CD4-positive, alpha-beta T cell treated with Interleukin-2 at 100 ng/mL for 4 hours (primary cell): Measurements from ENCODE around the gene NPAS2.

ENCODE experiments used
- DNase-seq: peaks from one replicate; pipeline ENCODE4 v3.0.0-alpha.2; 2020; ENCODE audit warnings: low spot score

The NPAS2 gene

GRCh38 chr2:100821911-100822265 is 1.9 kb downstream of the NPAS2 start:
- DNase-seq = no peak

- DNase-seq = no peak
Observed at GRCh38 chr2:100822587-100823248, 2.8 kb downstream of the NPAS2 start.

- no peak for DNase-seq
Observed at GRCh38 chr2:100823665-100824438, 3.9 kb downstream of the NPAS2 start.

- no peak for DNase-seq
Observed at GRCh38 chr2:100824842-100825241, 4.9 kb downstream of the NPAS2 start.

DNA sequence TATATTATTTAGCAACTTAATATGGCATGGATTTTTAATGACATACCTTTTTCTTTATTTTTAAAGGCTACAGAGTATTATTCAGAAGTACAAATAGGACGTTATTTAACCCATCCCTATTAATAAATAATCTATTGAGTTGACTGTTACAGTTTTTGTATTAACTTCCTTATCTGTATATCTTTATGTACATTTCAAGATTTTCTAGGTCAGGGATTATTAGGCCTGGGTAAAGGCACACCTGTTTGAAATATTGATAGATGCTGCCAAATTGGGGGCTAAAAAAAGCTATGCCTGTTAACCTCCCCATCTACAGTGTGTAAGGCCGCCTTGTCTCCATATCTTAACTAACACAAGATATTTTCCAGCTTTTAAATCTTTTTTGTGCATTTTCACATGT is 6.6 kb downstream of the NPAS2 start:
- DNase-seq = no peak

- DNase-seq = no peak
Observed at GRCh38 chr2:100831158-100831750, 11.3 kb downstream of the NPAS2 start.

- DNase-seq = no peak
Observed at GRCh38 chr2:100831831-100832230, 11.9 kb downstream of the NPAS2 start.

GRCh38 chr2:100832885-100833284 is 12.9 kb downstream of the NPAS2 start:
- DNase-seq = no peak

- no peak for DNase-seq
Observed at GRCh38 chr2:100833331-100833730, 13.4 kb downstream of the NPAS2 start.

- no peak for DNase-seq
Observed at GRCh38 chr2:100834221-100834620, 14.3 kb downstream of the NPAS2 start.

GRCh38 chr2:100835006-100835659 is 15.2 kb downstream of the NPAS2 start:
- DNase-seq = no peak

DNA sequence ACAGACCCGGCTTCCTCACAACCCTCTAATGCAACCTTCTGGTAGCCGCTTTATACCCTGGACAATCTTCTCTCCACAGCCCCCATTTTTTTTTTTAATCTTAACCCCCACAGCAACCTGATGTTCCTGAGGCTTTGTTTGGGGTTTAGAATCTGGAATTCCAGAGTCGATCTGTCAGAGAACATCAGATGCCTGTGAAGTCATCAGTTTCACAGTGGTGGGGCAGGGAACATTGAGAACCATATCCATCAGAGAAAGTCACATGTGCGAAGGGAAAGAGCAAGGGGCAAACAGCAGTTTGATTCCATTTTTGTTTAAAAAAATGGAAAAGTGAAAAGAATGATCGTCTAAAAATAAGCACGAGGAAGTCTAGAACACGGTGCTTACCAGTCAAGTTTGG is 20.6 kb downstream of the NPAS2 start:
- no peak for DNase-seq

GRCh38 chr2:100842241-100842922 is 22.4 kb downstream of the NPAS2 start:
- DNase-seq = no peak

DNA sequence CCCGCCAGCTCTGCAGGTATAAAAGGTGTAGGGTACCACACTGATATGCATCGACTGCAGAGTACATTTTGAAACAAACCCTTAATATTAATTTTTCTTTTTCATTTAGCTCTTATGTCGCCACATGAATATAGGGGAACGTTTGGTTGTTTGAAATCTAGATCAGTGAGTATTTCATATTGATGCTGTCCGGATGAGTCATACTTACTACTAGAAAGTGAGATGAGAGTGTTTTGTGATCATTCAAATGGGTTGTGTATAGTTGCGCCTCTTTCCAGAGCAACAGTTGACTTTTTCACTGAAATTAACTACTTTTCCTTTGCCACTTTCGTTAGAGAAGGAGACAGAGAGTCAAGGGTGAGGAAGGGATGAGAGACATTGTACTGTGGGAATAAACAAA is 24.6 kb downstream of the NPAS2 start:
- no peak for DNase-seq

DNA sequence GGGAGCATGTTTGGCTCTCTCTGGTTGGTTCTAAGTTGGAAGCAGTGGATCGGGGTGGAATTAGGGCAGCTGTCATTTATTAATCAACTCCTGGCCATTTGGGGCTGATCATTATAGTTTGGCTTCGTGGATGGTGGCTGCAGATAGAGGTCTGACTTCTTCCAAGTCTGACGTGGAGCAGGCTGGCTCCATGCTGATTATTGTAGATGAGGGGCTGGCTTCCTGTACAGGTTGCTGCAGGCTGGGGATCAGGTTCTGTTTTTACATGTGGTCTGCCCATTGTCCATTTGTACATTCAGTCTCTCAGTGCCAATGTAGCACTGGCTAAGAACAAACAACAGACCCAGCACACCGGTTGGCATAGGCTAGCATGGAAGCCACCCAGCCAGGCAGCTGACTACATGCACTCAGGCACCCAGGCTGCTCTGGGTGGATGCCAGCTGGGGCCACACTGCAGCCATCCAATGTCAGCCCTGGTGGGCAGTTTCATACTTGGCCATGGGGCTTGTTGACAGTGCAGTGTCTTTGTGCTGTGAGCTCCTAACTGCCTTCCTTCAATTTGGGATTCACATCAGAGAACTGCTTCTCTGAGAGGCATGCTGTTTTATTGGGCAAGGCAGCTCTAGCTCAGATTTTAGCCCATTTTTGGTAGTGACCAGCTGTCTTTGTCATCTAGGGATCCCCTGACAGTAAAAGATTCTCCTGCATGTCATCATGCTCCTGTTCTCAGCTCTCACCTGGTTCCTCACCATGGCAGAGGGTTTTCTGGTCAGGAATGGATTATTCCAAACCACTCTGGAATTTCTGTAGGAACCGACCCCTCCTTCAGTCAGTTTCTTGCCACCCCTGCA is 25.4 kb downstream of the NPAS2 start:
- no peak for DNase-seq

DNA sequence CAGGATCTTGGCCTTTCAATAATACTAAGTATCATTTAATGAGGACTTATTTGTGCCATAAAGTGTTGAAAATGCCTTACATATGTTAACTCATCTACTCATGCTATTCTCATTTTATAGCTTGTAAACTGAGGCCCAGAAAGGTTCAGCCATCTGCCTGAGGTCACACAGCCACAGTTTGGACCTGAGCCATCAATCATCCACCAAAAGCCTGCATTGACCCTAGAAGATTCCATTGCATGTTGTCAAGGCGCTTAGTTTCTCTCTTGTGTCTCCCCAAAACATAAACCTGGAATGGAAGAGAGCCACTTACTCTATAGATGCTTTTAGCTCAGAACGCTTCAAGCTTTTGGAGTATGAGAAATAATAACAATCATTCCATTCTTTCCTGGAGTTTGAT is 26.8 kb downstream of the NPAS2 start:
- no peak for DNase-seq

GRCh38 chr2:100852447-100852846 is 32.5 kb downstream of the NPAS2 start:
- no peak for DNase-seq

DNA sequence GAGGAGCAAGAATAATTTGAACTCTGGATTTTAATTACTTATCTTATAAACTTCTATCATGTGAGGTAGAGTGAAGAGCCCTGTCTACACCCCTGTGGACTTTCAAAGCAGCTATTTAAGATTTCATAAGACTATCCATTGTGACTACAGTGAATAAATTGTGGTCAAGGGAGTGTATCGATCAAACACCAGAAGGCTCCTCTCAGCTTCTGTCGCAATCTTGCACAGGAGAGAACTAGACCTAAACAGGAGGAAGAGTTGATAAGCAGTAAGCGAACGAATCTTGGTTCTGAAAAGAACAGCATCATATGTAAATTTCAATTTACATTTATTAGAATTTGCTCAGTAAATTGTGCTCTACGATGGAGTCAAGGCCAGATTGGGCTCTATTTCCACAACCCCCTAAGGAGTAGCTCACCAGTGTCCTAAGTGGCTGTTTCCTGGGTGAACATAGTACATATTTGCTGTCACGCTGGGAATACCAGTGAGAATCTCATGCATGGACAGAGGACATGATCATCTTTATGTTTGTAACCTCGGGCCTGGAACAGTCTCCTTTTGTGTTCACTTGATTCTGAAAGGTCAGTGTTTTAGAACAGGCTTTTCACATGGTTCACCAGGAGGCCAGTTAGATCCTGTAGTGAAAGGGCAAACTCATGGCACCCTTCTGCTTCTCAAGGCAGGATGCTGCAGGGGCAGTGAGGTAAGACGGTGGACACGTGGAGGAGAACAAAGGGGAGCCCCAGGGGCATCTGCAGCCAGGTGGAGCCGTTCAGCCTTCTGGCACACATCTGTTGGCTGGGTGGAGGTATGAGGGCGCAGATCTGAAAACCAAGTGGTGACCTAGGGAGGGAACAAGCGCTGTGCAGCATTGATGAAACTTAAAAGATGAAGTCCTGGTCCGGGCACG is 33.3 kb downstream of the NPAS2 start:
- no peak for DNase-seq

GRCh38 chr2:100853909-100854810 is 34.2 kb downstream of the NPAS2 start:
- DNase-seq = no peak
